ACC112 (cell line): ENCODE data around the gene ADAM11.
"Not testable (repeated sequence)": the region's sequence is repeated elsewhere in the genome, so short reads cannot be mapped to it uniquely, and the experiment has no call there.

ENCODE experiments used
- H2AFZ ChIP-seq: fragments of 200-600 bp; sonication (generic); one replicate; pipeline ENCODE4 v1.6.0; 2017; ENCODE audit warnings: antibody characterized with exemption, low read length; ENCODE audit not compliant: unreplicated experiment
- H3K27ac ChIP-seq: fragments of 200-600 bp; sonication (generic); 2 replicates; pipeline ENCODE4 v1.5.1; 2014; ENCODE audit warnings: low read depth, mild to moderate bottlenecking, antibody characterized with exemption, low read length, moderate library complexity
- H3K27me3 ChIP-seq: fragments of 200-600 bp; sonication (generic); 2 replicates; pipeline ENCODE4 v1.6.1; 2014; ENCODE audit warnings: mild to moderate bottlenecking, antibody characterized with exemption, low read length, moderate library complexity, mixed read lengths; ENCODE audit not compliant: insufficient read depth
- H3K36me3 ChIP-seq: fragments of 200-600 bp; sonication (generic); 2 replicates; pipeline ENCODE4 v1.6.1; 2016; ENCODE audit warnings: mild to moderate bottlenecking, antibody characterized with exemption, low read length, moderate library complexity, mixed read lengths; ENCODE audit not compliant: insufficient read depth
- H3K4me1 ChIP-seq: fragments of 200-600 bp; sonication (generic); one replicate; pipeline ENCODE4 v1.6.1; 2016; ENCODE audit warnings: low read length, mixed read lengths; ENCODE audit not compliant: insufficient read depth, unreplicated experiment, control insufficient read depth
- H3K4me3 ChIP-seq: fragments of 200-600 bp; sonication (generic); 2 replicates; pipeline ENCODE4 v1.5.1; 2014; ENCODE audit warnings: mild to moderate bottlenecking, low read depth, low read length
- H3K79me2 ChIP-seq: fragments of 200-600 bp; sonication (generic); one replicate; pipeline ENCODE4 v1.6.0; 2016; ENCODE audit warnings: low read length; ENCODE audit not compliant: control insufficient read depth, unreplicated experiment, insufficient read depth

Gene ADAM11

GRCh38 chr17:44745738-44746137 is 13.1 kb upstream of the ADAM11 start:
- not testable (repeated sequence) for H3K4me3 ChIP-seq, H2AFZ ChIP-seq, H3K27ac ChIP-seq, H3K79me2 ChIP-seq, H3K4me1 ChIP-seq, H3K36me3 ChIP-seq, H3K27me3 ChIP-seq

DNA sequence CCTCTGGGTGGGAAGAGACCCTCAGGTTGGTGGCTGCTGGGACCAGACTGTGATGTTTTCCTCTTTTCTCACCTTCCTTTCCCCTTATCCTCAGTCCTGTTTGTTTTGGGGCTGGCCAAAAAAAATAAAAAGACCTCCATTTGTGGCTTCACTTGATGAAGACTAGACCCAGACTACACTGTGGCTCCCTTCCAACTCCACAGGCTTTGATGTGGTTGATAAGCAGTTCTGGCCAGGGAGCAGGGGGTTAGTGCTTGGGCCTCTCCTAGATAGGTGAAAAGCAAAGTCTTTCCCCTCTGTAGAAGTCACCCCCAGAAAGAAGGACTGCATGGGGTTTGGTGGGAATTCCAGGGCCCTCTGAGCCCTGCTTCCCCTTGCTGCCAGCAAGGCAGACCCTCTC is 11.2 kb upstream of the ADAM11 start:
- Histone ChIP-seq H2AFZ (no peak overlapping the region), H3K4me1 (no peaks in the 10 kb centered on the region), H3K79me2 (no peaks in the 10 kb centered on the region), H3K36me3 (no peaks in the 10 kb centered on the region), H3K4me3 (no peak overlapping the region), H3K27ac (no peak overlapping the region), H3K27me3 (no peaks in the 10 kb centered on the region)

DNA sequence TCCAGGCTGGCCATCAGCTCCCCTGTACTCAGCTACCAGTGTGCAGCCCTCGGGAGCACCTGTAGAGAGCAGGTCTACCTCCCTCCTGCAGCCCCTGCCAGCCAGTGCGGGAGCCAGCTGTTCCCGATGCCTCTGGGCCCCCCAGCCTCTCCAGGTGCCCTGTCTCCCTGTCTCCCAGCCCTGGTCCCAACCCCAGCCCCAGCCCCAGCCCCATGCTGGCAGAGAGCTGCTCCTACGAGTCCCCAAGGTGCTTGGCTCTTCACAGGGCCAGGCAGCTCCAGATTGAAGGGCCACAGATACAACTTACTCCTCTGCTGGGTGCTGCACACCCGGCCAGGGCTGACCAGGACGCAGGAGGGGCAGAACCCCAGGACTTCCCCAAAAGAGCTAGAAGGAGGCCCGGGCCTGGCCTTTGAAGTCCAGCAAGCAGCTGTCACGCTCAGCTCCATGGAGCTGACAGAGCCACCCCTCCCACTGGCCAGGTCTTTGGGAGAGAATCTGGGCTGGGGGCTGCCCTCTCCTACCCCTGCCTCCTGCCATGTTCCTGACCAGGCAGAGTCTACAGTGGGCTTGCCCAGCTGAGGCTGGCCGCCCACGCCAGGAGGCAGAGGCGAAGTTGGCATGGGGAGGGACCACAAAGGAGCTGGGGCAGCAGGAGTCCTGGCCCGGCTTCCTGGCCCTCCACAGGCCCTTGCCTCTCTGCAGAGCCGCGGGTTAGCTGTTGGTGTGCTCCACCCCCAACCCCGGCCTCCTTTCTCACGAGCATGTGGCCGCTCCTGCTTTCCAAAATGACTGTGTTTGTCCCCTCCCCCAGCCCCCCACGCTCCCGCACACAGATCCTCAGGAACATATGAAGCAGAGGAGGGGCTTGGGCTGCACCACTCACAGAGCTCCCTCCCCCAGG is 9.5 kb upstream of the ADAM11 start:
- Histone ChIP-seq H2AFZ (no peak overlapping the region), H3K36me3 (no peaks in the 10 kb centered on the region), H3K4me3 (no peak overlapping the region), H3K4me1 (no peaks in the 10 kb centered on the region), H3K27ac (no peak overlapping the region), H3K27me3 (no peaks in the 10 kb centered on the region), H3K79me2 (no peaks in the 10 kb centered on the region)

- H3K27me3 ChIP-seq, result no peaks in the 10 kb centered on the region
- H3K4me3 ChIP-seq, result no peak overlapping the region
- no peaks in the 10 kb centered on the region for H3K79me2 ChIP-seq
- H3K4me1 ChIP-seq, result no peaks in the 10 kb centered on the region
- no peak overlapping the region for H3K27ac ChIP-seq
- H3K36me3 ChIP-seq, result no peaks in the 10 kb centered on the region
- no peak overlapping the region for H2AFZ ChIP-seq
These were observed 8.8 kb upstream of the ADAM11 start for GRCh38 chr17:44749980-44750318.

DNA sequence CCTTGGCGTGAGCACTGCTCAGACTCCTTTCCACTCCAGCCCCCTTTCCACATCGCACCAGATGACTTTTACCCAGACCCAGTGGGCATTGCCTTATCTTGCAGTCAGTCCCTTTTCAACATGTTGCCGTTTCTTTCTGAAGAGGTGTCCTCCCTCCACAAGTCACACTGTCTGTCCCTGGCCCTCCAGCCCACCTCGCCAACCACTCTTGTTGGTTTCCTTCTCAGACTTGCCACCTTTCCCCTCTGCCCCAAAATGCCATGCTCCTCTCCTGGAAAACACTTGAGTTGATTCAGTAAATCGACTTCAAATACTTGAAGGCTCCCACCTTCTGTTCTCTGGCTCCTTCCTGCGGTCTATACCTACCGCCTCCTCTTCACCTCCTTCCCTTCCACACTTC is 7.5 kb upstream of the ADAM11 start:
- Histone ChIP-seq H2AFZ (no peak overlapping the region), H3K27ac (no peak overlapping the region), H3K4me3 (no peak overlapping the region), H3K79me2 (no peaks in the 10 kb centered on the region), H3K36me3 (no peaks in the 10 kb centered on the region), H3K27me3 (no peaks in the 10 kb centered on the region), H3K4me1 (no peaks in the 10 kb centered on the region)

DNA sequence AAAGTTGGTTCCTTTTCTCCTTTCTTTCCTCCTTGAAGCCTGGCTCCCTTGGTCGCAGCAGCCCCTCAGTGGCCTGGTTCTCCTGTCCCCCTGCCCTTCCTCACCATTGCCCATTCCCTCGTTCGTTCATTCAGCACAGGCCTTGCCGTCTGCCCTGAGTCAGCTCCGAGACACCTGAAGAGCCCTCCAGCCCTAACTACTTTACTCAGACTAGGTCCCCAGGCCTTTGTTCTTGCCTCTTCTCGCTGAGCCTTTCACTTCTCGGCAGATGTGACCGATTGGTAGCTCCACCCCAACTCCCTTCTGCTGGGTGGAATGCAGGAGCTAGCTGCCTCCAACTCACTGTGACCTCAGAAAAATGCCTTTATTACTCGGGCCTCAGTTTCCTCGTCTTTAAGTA is 7.0 kb upstream of the ADAM11 start:
- no peaks in the 10 kb centered on the region for H3K79me2 ChIP-seq
- H2AFZ ChIP-seq, result no peak overlapping the region
- no peak overlapping the region for H3K4me3 ChIP-seq
- H3K27ac ChIP-seq, result no peak overlapping the region
- no peaks in the 10 kb centered on the region for H3K4me1 ChIP-seq
- no peaks in the 10 kb centered on the region for H3K27me3 ChIP-seq
- no peaks in the 10 kb centered on the region for H3K36me3 ChIP-seq

DNA sequence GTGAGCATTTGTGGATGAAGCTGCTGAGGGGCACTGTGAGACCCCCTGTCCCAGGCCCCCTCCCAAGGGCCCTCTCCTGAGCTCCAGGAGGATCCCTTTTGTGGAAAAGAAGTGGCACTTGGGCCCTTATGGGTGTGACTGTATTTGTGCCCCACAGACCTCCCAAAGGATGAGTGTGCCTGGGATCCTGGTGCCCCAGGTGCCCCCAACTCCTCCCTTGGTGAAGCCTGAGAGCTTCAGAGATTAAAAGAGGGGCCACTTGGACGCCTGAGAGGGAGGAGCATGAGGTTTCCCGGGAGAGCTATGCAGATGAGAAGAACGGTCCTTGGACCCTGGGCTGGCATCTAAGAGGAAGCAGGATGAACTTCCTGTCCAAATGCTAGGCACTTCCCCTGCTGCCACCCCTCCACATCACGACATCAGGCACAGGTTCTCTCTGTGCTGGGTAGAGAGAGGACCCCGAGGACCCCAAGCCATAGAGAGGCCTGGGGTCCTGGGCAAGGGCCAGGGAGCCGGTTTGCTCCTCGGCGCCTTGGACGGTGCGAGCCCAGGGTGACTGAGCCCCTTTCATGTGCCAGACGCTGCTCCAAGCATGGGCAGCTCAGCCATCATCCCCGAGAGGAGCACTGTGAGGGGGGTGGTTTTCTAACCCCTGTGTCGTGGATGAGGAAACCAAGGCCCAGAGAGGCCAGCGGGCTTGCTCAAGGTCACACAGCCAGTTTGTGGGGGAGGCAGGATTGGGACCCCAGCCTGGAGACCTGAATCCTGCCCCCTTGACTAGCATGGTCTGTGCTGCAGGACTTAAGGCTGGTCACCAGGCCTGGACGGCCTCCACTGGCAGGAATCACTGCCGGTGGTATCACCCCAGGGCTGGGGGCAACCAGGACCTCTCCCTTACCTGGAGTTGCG is 5.6 kb upstream of the ADAM11 start:
- H3K4me3 ChIP-seq, result no peak overlapping the region
- H3K79me2 ChIP-seq, result no peaks in the 10 kb centered on the region
- H3K27ac ChIP-seq, result no peak overlapping the region
- H3K4me1 ChIP-seq, result no peaks in the 10 kb centered on the region
- H2AFZ ChIP-seq, result no peak overlapping the region
- peaks cover 8% of the 10 kb centered on the region; the same call in 1 of the 2 replicates for H3K27me3 ChIP-seq
- H3K36me3 ChIP-seq, result no peaks in the 10 kb centered on the region

GRCh38 chr17:44754276-44754675 is 4.5 kb upstream of the ADAM11 start:
- H3K4me1 ChIP-seq, result peaks cover 1% of the 10 kb centered on the region

GRCh38 chr17:44755180-44755579 is 3.6 kb upstream of the ADAM11 start:
- H3K36me3 ChIP-seq, H3K79me2 ChIP-seq, H3K27ac ChIP-seq, H3K4me1 ChIP-seq, H3K4me3 ChIP-seq, H2AFZ ChIP-seq: not testable (repeated sequence)
- H3K27me3 ChIP-seq, result peaks cover 21% of the 10 kb centered on the region; the same call in 1 of the 2 replicates

More at GRCh38 chr17:44754276-44754675, 4.5 kb upstream of the ADAM11 start:
- H3K36me3 ChIP-seq, result no peaks in the 10 kb centered on the region
- H3K27me3 ChIP-seq, result peaks cover 14% of the 10 kb centered on the region; the same call in 1 of the 2 replicates
- H2AFZ ChIP-seq, result no peak overlapping the region
- H3K27ac ChIP-seq, result no peak overlapping the region
- no peak overlapping the region for H3K4me3 ChIP-seq
- no peaks in the 10 kb centered on the region for H3K79me2 ChIP-seq

- H3K27me3 ChIP-seq, result peaks cover 21% of the 10 kb centered on the region; the same call in 1 of the 2 replicates
- H3K4me1 ChIP-seq, result peaks cover 5% of the 10 kb centered on the region
These were observed 1.5 kb upstream of the ADAM11 start for GRCh38 chr17:44757045-44757917.

More at GRCh38 chr17:44757045-44757917, 1.5 kb upstream of the ADAM11 start:
- no peaks in the 10 kb centered on the region for H3K79me2 ChIP-seq
- no peak overlapping the region for H3K4me3 ChIP-seq
- no peak overlapping the region for H3K27ac ChIP-seq
- no peaks in the 10 kb centered on the region for H3K36me3 ChIP-seq
- H2AFZ ChIP-seq, result no peak overlapping the region
